Large intestine (tissue), 3 donors: ENCODE results near the gene SPATA2L. TPM values are rescaled to one million over a fixed set of nuclear protein-coding genes. Genes with fewer than 3 reads are reported as not detected.

ENCODE experiments used
- DNase-seq, 2 donors: peaks; one replicate each; pipeline versions ENCODE4 v3.0.0 to v3.0.0-alpha.2; 2013
- H3K27ac ChIP-seq: one replicate; pipeline ENCODE4 v1.5.1; 2013; ENCODE audit warnings: low read length
- H3K27me3 ChIP-seq: 2 replicates; pipeline ENCODE4 v1.6.1; 2013; ENCODE audit warnings: low read length; ENCODE audit not compliant: control insufficient read depth, insufficient read depth
- H3K36me3 ChIP-seq: 2 replicates; pipeline ENCODE4 v1.6.1; 2013; ENCODE audit warnings: low read length; ENCODE audit not compliant: control insufficient read depth, insufficient read depth
- H3K4me1 ChIP-seq: one replicate; pipeline ENCODE4 v1.6.1; 2013; ENCODE audit warnings: low read length; ENCODE audit not compliant: control insufficient read depth, insufficient read depth
- H3K4me3 ChIP-seq: one replicate; pipeline ENCODE4 v1.5.1; 2013; ENCODE audit warnings: low read length
- H3K9me3 ChIP-seq: one replicate; pipeline ENCODE4 v1.6.1; 2013; ENCODE audit warnings: mild to moderate bottlenecking, low read depth, low read length, moderate library complexity; ENCODE audit not compliant: control insufficient read depth
- WGBS: methylation state at CpG from one replicate; pipeline ENCODE4 v1.1.5; 2013; ENCODE audit warnings: low lambda C conversion rate; ENCODE audit not compliant: insufficient coverage; 5-methylcytosine and 5-hydroxymethylcytosine counted together
- polyA plus RNA-seq: library from polyadenylated mRNA; unstranded; fragments of 120-200 nt; gene quantifications from one replicate; pipeline ENCODE4 v1.2.1, GENCODE V29; 2013

Gene SPATA2L
- polyA plus RNA-seq, 1 donor, result 18.7 TPM

DNA sequence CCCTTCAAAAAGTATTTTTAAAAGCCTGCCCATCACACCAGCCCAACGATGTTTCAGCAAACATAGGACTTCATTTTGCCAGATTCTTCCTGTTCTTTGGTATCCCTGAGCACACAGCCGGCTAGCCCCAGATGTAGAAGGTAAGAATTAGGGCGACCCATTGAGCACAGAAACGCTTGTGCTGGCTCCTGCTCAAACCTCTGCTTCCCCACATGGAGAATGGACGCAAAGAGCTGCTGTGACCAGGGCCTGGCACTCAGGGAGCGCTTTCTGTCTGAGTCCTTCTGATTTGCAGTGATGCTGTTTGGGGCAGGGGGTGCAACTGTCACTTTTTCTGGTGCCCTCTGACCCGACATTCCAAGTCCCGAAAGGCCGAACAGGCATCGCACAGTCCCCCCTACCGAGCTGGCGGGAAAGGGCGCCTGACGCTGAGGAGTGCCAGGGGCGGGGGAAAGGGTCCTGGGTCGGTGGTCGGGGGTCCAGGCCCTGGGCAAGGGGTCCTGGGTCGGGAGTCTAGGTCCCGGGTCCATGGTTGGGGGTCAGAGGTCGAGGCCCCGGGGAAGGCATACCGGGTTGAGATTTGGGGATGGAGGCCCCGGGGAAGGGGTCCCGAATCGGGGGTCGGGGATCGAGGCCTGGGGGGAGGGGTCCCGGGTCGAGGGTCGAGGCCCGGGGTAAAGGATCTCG, 44.9 kb downstream of the SPATA2L start:
- Histone ChIP-seq H3K4me3 (peak overlapping the region; percentile 97), H3K4me1 (peaks cover 17% of the 10 kb centered on the region), H3K9me3 (no peaks in the 10 kb centered on the region), H3K27me3 (no peaks in the 10 kb centered on the region), H3K27ac (no peak overlapping the region), H3K36me3 (peaks cover 29% of the 10 kb centered on the region)
- WGBS, result no CpG with 5 or more reads among the region's 32 CpGs
- no peak for DNase-seq

- no peak for DNase-seq
- no peaks in the 10 kb centered on the region for H3K27me3 ChIP-seq
- no peak overlapping the region for H3K27ac ChIP-seq
- peaks cover 17% of the 10 kb centered on the region for H3K4me1 ChIP-seq
- H3K9me3 ChIP-seq, result no peaks in the 10 kb centered on the region
- no peak overlapping the region for H3K4me3 ChIP-seq
- peaks cover 27% of the 10 kb centered on the region for H3K36me3 ChIP-seq
- 76% methylated on average over 3 of the region's 10 CpGs for WGBS
Measured at GRCh38 chr16:89655062-89655643, 46.4 kb downstream of the SPATA2L start.

DNA sequence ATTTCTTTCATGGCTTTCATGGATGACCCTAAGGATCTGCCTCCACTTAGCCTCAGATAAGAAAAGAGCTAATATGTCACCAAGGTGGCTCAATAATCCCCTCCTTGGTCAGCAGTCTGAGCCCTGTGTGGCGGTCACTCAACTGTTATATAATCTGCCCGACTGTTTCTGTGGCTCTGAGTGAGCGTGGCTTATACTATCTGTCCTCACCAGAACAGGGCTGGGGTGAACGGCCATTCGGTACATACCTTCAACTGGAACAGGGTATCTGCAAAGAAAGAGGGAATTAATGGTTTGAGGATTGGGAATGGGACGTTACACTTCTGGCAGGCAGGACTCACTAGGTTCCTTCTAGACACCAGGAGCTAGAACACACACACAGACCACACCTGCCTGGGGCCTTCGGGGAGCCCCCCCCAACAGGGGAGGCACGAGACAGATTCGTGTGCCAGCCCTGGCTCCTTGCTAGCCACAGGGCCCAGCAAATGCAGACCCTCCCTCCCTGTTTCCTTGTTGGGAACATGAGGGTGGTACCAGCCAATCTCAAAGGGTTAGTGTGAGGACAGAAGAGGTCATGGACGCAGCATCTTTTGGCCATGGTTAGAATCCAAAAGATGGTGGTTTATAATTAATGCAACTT, 47.7 kb downstream of the SPATA2L start:
- no peak for DNase-seq
- H3K27ac ChIP-seq, result no peak overlapping the region
- WGBS, result no CpG with 5 or more reads among the region's 10 CpGs
- H3K4me3 ChIP-seq, result no peak overlapping the region
- H3K4me1 ChIP-seq, result peaks cover 13% of the 10 kb centered on the region
- H3K9me3 ChIP-seq, result no peaks in the 10 kb centered on the region
- H3K36me3 ChIP-seq, result peaks cover 28% of the 10 kb centered on the region
- no peaks in the 10 kb centered on the region for H3K27me3 ChIP-seq

GRCh38 chr16:89651584-89651983, 49.9 kb downstream of the SPATA2L start:
- Histone ChIP-seq H3K27ac (no peak overlapping the region), H3K9me3 (peaks cover 3% of the 10 kb centered on the region), H3K27me3 (no peaks in the 10 kb centered on the region), H3K4me3 (no peak overlapping the region), H3K4me1 (peaks cover 4% of the 10 kb centered on the region), H3K36me3 (peaks cover 36% of the 10 kb centered on the region)
- no peak for DNase-seq
- WGBS, result no CpG with 5 or more reads among the region's 15 CpGs

- WGBS, result no CpG with 5 or more reads among the region's 12 CpGs
Measured at GRCh38 chr16:89646906-89647305, 54.6 kb downstream of the SPATA2L start.

More at GRCh38 chr16:89646906-89647305, 54.6 kb downstream of the SPATA2L start:
- Histone ChIP-seq H3K27ac (no peak overlapping the region), H3K36me3 (peaks cover 53% of the 10 kb centered on the region), H3K27me3 (no peaks in the 10 kb centered on the region), H3K9me3 (peaks cover 6% of the 10 kb centered on the region), H3K4me3 (no peak overlapping the region), H3K4me1 (no peaks in the 10 kb centered on the region)
- no peak for DNase-seq

Other genes starting within 250 kb of the SPATA2L start
- gene ANKRD11, start 211.1 kb downstream of the SPATA2L start, polyA plus RNA-seq, result 83.9 TPM
- gene SPG7, start 193.3 kb downstream of the SPATA2L start, polyA plus RNA-seq, result 135 TPM
- 3,996 TPM for gene RPL13, start 141.0 kb downstream of the SPATA2L start, polyA plus RNA-seq
- gene CPNE7, start 125.9 kb downstream of the SPATA2L start, polyA plus RNA-seq, result 11.7 TPM
- 165 TPM for gene DPEP1, start 88.1 kb downstream of the SPATA2L start, polyA plus RNA-seq
- gene CHMP1A, start 44.0 kb downstream of the SPATA2L start, polyA plus RNA-seq, result 77.1 TPM
- 11.0 TPM for gene SPATA33, start 43.9 kb downstream of the SPATA2L start, polyA plus RNA-seq
- 165 TPM for gene CDK10, start 15.0 kb downstream of the SPATA2L start, polyA plus RNA-seq
- 13.4 TPM for gene VPS9D1, start 19.2 kb upstream of the SPATA2L start, polyA plus RNA-seq
- gene ZNF276, start 19.8 kb upstream of the SPATA2L start, polyA plus RNA-seq, result 35.7 TPM
- 23.3 TPM for gene FANCA, start 114.9 kb upstream of the SPATA2L start, polyA plus RNA-seq
- 55.2 TPM for gene SPIRE2, start 126.8 kb upstream of the SPATA2L start, polyA plus RNA-seq
- 129 TPM for gene TCF25, start 171.9 kb upstream of the SPATA2L start, polyA plus RNA-seq
- gene MC1R, start 217.2 kb upstream of the SPATA2L start, polyA plus RNA-seq, result 9.4 TPM
- 60.9 TPM for gene TUBB3, start 221.6 kb upstream of the SPATA2L start, polyA plus RNA-seq
- 48.2 TPM for gene DEF8, start 247.1 kb upstream of the SPATA2L start, polyA plus RNA-seq